GM23338 (cell line): ENCODE data around the gene TAP1. TPM values are rescaled to one million over a fixed set of nuclear protein-coding genes. Genes with fewer than 3 reads are reported as not detected.

Experiments used
- ATAC-seq: fragments of 200-7000 bp; cut with Tn5 transposase; 3 replicates; pipeline ENCODE4 v1.9.1; 2020
- DNase-seq: peaks from one replicate; pipeline ENCODE4 v3.0.0-alpha.2; 2015; ENCODE audit warnings: low spot score
- H2AFZ ChIP-seq: fragments of 200-600 bp; sonication (generic); 2 replicates; pipeline ENCODE4 v1.8.0; 2016; ENCODE audit warnings: antibody characterized with exemption, mild to moderate bottlenecking, moderate library complexity
- H3F3A ChIP-seq: fragments of 200-600 bp; sonication (generic); replicated peaks from 2 replicates; pipeline ENCODE4 v1.8.0; 2017; ENCODE audit warnings: antibody characterized with exemption, mixed run types, low read depth
- H3K27ac ChIP-seq: fragments of 200-600 bp; sonication (generic); 2 replicates; pipeline ENCODE4 v1.6.1; 2016; ENCODE audit warnings: low read depth
- H3K27me3 ChIP-seq: fragments of 200-600 bp; sonication (generic); 2 replicates; pipeline ENCODE4 v1.8.0; 2016; ENCODE audit warnings: mild to moderate bottlenecking, mixed run types, moderate library complexity; ENCODE audit not compliant: insufficient read depth
- H3K36me3 ChIP-seq: fragments of 200-600 bp; sonication (generic); 2 replicates; pipeline ENCODE4 v1.8.0; 2016; ENCODE audit warnings: mild to moderate bottlenecking; ENCODE audit not compliant: insufficient read depth
- H3K4me1 ChIP-seq: fragments of 200-600 bp; sonication (generic); 2 replicates; pipeline ENCODE4 v1.8.0; 2016; ENCODE audit warnings: mild to moderate bottlenecking, moderate library complexity; ENCODE audit not compliant: insufficient read depth
- H3K4me2 ChIP-seq: fragments of 200-600 bp; sonication (generic); 2 replicates; pipeline ENCODE4 v1.7.1; 2017; ENCODE audit warnings: mixed run types
- H3K4me3 ChIP-seq: fragments of 200-600 bp; sonication (generic); 2 replicates; pipeline ENCODE4 v1.6.1; 2016; ENCODE audit warnings: mixed run types
- H3K79me2 ChIP-seq: fragments of 200-600 bp; sonication (generic); replicated peaks from 2 replicates; pipeline ENCODE4 v1.8.0; 2017; ENCODE audit warnings: mild to moderate bottlenecking; ENCODE audit not compliant: insufficient read depth
- H3K9me2 ChIP-seq: fragments of 200-600 bp; sonication (generic); 2 replicates; pipeline ENCODE4 v1.8.0; 2017; ENCODE audit not compliant: insufficient read depth
- H4K20me1 ChIP-seq: fragments of 200-600 bp; sonication (generic); replicated peaks from 2 replicates; pipeline ENCODE4 v1.8.0; 2017; ENCODE audit warnings: mild to moderate bottlenecking; ENCODE audit not compliant: insufficient read depth
- H3K27ac Mint-ChIP-seq: 2 replicates; pipeline ENCODE4 v1.8.0; 2020; ENCODE audit warnings: inconsistent platforms, mild to moderate bottlenecking, moderate library complexity, mixed read lengths
- H3K27me3 Mint-ChIP-seq: 3 replicates; pipeline ENCODE4 v1.8.0; 2022; ENCODE audit warnings: low read depth, mild to moderate bottlenecking, moderate library complexity, mixed read lengths, inconsistent platforms; ENCODE audit not compliant: insufficient read depth, poor library complexity
- H3K36me3 Mint-ChIP-seq: 3 replicates; pipeline ENCODE4 v1.8.0; 2021; ENCODE audit warnings: low read depth, mild to moderate bottlenecking, inconsistent platforms, moderate library complexity, mixed read lengths
- H3K4me1 Mint-ChIP-seq: 3 replicates; pipeline ENCODE4 v1.8.0; 2020; ENCODE audit warnings: mild to moderate bottlenecking, inconsistent platforms, mixed read lengths
- H3K4me3 Mint-ChIP-seq: 3 replicates; pipeline ENCODE4 v1.8.0; 2021; ENCODE audit warnings: moderate library complexity, mild to moderate bottlenecking, inconsistent platforms, mixed read lengths
- H3K9me3 Mint-ChIP-seq: 3 replicates; pipeline ENCODE4 v1.8.0; 2020; ENCODE audit warnings: moderate library complexity, mild to moderate bottlenecking, inconsistent platforms, mixed read lengths
- CREB1 ChIP-seq: fragments of 250-450 bp; sonication (Bioruptor Pico); IDR thresholded peaks from 2 replicates; pipeline ENCODE4 v1.5.0; 2020; ENCODE audit warnings: low read depth, mild to moderate bottlenecking, moderate library complexity
- CTCF ChIP-seq, 2 experiments: fragments of 200-600 bp in 1 of 2; sonication (generic) in 1 of 2; conservative IDR thresholded peaks; 2 replicates each; pipeline versions ENCODE4 v1.5.1 to v1.6.1; 2016 to 2017; ENCODE audit warnings: antibody characterized with exemption in 2 of 2, low read depth in 2 of 2, mild to moderate bottlenecking in 2 of 2, moderate library complexity in 1 of 2
- EZH2 ChIP-seq: fragments of 200-600 bp; sonication (generic); IDR thresholded peaks from one replicate; pipeline ENCODE4 v1.8.0; 2017; ENCODE audit warnings: antibody characterized with exemption, mild to moderate bottlenecking, low read depth; ENCODE audit not compliant: unreplicated experiment
- EZH2phosphoT487 ChIP-seq: fragments of 200-600 bp; sonication (generic); IDR thresholded peaks from one replicate; pipeline ENCODE4 v1.8.1; 2018; ENCODE audit warnings: antibody characterized with exemption; ENCODE audit not compliant: unreplicated experiment
- JUNB ChIP-seq: IDR thresholded peaks from one replicate; pipeline ENCODE4 v1.6.1; 2016; ENCODE audit warnings: antibody characterized with exemption; ENCODE audit not compliant: unreplicated experiment
- NANOG ChIP-seq: IDR thresholded peaks from 2 replicates; pipeline ENCODE4 v1.6.1; 2016; ENCODE audit warnings: antibody characterized with exemption, borderline replicate concordance
- POLR2AphosphoS5 ChIP-seq: IDR thresholded peaks from 2 replicates; pipeline ENCODE4 v1.6.1; 2016; ENCODE audit warnings: antibody characterized with exemption, low read depth
- REST ChIP-seq: IDR thresholded peaks from one replicate; pipeline ENCODE4 v1.6.1; 2018; ENCODE audit warnings: antibody characterized with exemption; ENCODE audit not compliant: unreplicated experiment
- STAT1 ChIP-seq: IDR thresholded peaks from one replicate; pipeline ENCODE4 v1.6.1; 2016; ENCODE audit warnings: antibody characterized with exemption; ENCODE audit not compliant: unreplicated experiment
- ZNF114 ChIP-seq: fragments of 250-450 bp; sonication (Bioruptor Pico); IDR thresholded peaks from 2 replicates; pipeline ENCODE4 v1.5.0; 2020; ENCODE audit warnings: mild to moderate bottlenecking, moderate library complexity
- ZNF331 ChIP-seq: fragments of 250-450 bp; sonication (Bioruptor Pico); IDR thresholded peaks from 2 replicates; pipeline ENCODE4 v1.5.0; 2020; ENCODE audit warnings: low read depth, mild to moderate bottlenecking, moderate library complexity
- ZNF462 ChIP-seq: fragments of 250-450 bp; sonication (Bioruptor Pico); IDR thresholded peaks from 2 replicates; pipeline ENCODE4 v1.5.0; 2020; ENCODE audit warnings: mild to moderate bottlenecking, moderate library complexity
- polyA plus RNA-seq: library from polyadenylated mRNA; unstranded; fragments of >200 nt; fragmentation: Nextera tagmentation; extraction: Ambion mirVana; gene quantifications from 2 replicates; pipeline ENCODE4 v1.2.1, GENCODE V29; 2016
- total RNA-seq: library from RNA; depleted of rRNA; stranded (reverse); fragments of >200 nt; shearing (Covaris generic); gene quantifications from 2 replicates; pipeline ENCODE4 v1.2.3, GENCODE V29; 2014
- TF ChIP-seq, protein P1 (sequence below): IDR thresholded peaks from 2 replicates; pipeline ENCODE4 v1.6.1; 2016; ENCODE audit warnings: antibody characterized with exemption

The TAP1 gene
- total and polyA plus RNA-seq, 2 experiments from 2014 or later, result 13.8 to 22.0 TPM

- ATAC-seq (no peak), DNase-seq (no peak)
- Histone ChIP-seq H3K27ac (no peak overlapping the region), H2AFZ (no peak overlapping the region), H3K27me3 (peaks cover 26% of the 10 kb centered on the region), H3F3A (0 out of 2 replicates have a peak, but pooled peaks cover 3% of the 10 kb centered on the region), H3K79me2 (no peaks in the 10 kb centered on the region), H3K36me3 (no peaks in the 10 kb centered on the region), H3K9me2 (no peaks in the 10 kb centered on the region), H3K4me1 (peaks cover 6% of the 10 kb centered on the region; the same call in 1 of the 2 replicates), H3K4me2 (no peak overlapping the region), H4K20me1 (no peaks in the 10 kb centered on the region), H3K4me3 (no peak overlapping the region)
- no peak overlapping the region for H3K4me3 Mint-ChIP-seq
- peaks cover 28% of the 10 kb centered on the region for H3K27me3 Mint-ChIP-seq
- H3K4me1 Mint-ChIP-seq, result peaks cover 18% of the 10 kb centered on the region
- no peaks in the 10 kb centered on the region for H3K36me3 Mint-ChIP-seq
- TF ChIP-seq, protein P1, sequence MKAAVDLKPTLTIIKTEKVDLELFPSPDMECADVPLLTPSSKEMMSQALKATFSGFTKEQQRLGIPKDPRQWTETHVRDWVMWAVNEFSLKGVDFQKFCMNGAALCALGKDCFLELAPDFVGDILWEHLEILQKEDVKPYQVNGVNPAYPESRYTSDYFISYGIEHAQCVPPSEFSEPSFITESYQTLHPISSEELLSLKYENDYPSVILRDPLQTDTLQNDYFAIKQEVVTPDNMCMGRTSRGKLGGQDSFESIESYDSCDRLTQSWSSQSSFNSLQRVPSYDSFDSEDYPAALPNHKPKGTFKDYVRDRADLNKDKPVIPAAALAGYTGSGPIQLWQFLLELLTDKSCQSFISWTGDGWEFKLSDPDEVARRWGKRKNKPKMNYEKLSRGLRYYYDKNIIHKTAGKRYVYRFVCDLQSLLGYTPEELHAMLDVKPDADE, result no peak
- TF ChIP-seq ZNF331 (no peak), ZNF462 (CRISPR knock-in tag) (no peak), NANOG (no peak), EZH2 (no peak), ZNF114 (no peak), EZH2phosphoT487 (no peak), REST (no peak), JUNB (no peak), CTCF (conservative IDR thresholded peaks at IDR 0.05; ENCODE audit: low read depth in 2 of 2) (no peak), STAT1 (no peak), POLR2AphosphoS5 (no peak), CREB1 (CRISPR knock-in tag) (no peak)
- H3K9me3 Mint-ChIP-seq, result no peaks in the 10 kb centered on the region
- no peak overlapping the region for H3K27ac Mint-ChIP-seq
Measured at GRCh38 chr6:32858194-32858593, 4.7 kb upstream of the TAP1 start.
